Stimulated activated CD8-positive, alpha-beta memory T cell treated with anti-CD3 and anti-CD28 coated beads, Interleukin-7, amount 100 ng/mL, for 24 hours (primary cell): ENCODE data around the gene MRPL36.
"Not testable (repeated sequence)": the region's sequence is repeated elsewhere in the genome, so short reads cannot be mapped to it uniquely, and the experiment has no call there.

ENCODE experiments used
- DNase-seq: peaks from one replicate; pipeline ENCODE4 v3.0.0-alpha.2; 2020; ENCODE audit warnings: low read depth

MRPL36 gene

DNA sequence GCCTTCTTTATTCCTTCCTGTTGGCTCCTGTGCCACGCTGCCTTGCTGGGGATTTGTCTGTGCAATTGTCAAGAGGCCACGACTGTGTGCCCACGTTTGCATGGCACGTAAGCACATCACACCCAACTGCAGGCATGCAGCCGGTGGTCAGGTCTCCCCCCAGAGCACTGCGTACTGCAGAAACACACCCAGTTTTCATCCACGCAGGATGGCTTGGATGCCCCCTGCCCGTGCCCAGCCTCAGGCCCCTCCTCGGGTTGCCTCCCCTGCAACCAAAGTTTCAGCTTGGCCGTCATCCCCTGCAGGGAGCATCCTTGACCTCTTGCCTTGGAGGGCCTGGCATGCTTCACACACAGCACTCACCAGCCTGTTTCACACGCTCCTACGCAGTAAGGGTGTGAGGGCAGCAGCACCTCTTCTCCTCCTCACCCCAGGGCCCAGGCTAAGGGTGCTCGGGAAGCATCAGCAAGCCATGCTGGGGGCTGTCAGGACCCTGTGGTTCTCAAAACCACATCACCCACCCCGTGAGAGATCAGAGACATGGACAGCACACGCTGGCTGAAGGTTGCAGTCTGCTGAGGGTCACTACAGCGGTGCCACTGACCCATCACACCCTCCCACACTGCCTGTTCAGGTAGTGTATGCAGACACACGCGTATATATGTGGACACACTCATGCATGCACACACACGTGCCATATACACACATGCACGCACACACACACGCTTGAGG, 3.1 kb downstream of the MRPL36 start:
- no peak for DNase-seq

- DNase-seq, result no peak
Observed at GRCh38 chr5:1795931-1796330, 3.7 kb downstream of the MRPL36 start.

DNA sequence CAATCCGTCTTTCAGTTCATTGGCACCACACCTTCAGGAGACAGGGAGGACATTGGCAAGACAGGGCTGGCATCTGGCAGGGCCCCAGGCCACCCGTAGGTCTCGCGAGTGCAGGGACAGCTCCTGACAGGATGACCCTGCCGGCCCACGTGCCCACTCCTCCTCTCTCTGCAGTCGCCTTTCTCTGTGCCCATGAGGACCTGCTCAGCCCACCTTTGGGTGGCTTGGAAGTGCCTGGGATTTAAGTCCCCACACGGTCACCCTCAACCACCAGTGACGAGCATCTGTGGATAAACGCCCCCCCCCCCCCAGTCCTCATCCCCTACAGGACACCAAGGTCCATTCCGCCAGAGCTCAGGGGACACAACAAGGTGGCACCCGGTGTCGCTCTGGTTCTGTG, 4.1 kb downstream of the MRPL36 start:
- no peak for DNase-seq

DNA sequence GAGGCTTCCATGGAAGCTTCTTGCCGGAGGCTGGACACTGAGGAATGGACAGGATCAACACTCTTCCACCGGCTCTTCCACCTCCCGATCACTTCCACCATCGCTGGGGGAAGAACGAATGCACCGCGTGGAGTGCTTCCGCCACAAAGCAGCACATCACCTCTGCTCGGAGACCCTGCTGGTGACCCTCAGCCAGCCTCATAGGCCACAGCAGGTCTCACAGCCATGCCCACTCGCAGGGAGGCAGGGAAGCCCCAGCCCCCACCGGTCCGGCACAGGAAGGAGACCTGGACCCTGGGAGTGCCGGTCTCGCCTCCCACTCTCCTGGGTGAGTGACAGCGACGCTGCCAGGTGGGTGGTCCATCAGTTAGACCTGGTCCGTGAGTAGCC, 4.7 kb downstream of the MRPL36 start:
- no peak for DNase-seq

DNA sequence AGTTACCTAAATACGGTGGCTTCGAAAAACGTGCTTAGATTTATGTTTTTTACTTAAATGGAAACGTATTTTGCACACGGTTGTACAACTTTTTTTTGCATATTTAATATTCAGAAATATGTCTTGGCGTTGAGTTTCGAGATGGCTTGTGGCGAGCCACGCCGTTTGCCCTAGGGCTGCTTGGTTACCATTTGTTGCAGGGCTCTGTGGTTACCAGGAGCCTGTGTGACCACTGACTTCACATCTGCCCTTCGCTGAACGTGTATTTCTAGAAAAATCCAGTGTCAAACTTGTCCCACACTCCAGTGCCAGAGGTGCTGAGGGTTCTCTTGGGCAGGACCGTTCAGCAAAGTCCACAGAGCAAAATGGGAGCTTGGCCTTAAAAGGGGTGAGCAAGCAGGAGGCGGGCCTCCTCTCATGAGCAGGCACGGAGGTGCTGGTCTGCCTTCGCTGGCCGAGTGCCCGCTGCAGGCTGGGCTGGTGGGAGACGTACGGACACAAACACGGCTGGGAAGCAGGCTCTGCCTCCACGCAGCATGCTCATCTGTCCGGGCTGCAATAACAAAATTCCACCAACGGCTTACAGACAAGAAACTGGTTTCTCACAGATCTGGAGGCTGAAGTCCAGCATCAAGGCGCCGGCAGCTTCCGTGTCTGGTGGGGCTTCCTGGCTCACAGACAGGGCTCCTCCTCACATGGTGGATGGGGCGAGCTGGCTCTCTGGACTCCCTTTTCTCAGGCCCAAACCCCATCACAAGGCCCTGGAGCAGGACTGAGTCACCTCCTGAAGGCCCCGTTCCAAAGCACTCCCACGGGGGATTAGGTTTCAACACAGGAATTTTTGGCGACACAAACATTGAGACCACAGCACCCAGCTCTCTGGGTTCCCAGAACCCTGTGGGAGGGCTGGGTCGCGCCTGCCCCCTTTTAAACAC, 5.4 kb downstream of the MRPL36 start:
- no peak for DNase-seq

DNA sequence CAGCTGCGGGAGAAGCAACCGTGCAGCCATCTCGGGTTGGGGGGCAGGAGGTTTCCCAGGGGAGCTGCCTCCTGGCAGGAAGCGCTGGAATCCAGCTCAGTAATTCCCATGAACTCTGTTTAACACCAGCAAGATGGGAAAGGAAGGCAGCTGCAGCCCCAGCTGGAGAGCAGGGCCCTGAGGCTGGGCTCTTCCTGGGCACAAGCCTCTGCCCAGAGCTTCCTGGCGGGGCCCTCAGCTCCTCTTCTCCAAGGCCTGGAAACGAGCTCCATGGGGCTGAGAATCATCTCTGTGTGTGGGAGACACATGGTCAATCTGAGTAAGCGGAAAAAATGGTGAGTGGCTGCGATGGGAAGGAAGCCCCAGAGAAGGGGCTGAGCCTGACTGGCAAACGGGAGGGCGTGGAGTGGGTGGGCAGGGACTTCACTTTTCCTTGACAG, 6.3 kb downstream of the MRPL36 start:
- no peak for DNase-seq

DNA sequence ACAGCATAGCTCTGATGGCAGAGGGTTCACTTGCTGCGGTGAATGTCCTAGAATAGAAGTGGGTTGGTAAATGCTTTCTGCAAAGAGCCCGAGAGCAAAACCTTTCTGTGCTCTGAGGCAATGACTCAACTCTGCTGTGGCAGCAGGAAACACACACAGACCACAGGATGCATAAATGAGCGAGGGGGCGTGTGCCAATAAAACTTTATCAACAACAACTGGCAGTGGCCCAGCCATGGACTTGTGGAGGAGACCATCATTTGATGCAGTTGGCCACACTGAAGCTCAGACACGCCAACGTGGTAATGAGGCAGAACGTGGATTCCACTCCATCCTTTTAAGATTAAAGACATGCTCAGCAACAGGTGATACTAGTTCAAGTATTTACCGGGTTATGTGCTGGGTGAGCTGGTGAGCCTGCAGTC, 6.8 kb downstream of the MRPL36 start:
- peak; percentile 47 for DNase-seq

DNA sequence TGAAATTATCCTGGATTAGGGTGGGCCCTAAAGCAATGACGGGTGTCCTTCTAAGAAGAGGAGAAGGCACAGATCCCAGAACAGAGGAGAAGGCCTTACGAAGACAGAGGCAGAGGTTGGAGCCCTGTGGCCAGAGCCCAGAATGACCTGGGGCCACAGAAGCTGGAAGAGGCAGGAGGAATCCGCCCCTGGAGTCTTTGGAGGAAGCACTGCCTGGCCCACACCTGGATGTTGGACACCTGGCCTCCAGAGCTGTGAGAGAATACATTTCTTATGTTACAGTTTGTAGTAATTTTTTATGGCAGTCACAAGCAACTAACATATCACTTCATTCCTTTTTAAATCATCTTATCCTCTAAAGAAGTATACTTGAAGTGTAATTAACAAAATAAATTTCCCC, 8.5 kb downstream of the MRPL36 start:
- DNase-seq, result no peak

GRCh38 chr5:1789834-1790471, 9.7 kb downstream of the MRPL36 start:
- no peak for DNase-seq

DNA sequence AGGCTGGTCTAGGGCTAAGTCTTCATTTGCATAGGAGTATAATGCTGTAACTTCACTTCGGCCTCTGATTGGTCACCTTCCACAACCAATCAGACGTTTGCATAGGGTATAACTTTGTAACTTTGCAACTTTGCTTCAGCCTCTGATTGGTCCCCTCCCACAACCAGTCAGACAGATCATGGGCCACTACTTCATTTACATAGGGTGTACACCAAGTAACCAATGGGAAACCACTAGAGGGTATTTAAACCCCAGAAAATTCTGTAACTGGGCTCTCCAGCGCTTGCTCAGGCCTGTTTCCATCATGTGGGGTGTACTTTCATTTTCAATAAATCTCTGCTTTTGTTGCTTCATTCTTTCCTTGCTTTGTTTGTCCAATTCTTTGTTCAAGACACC, 10.2 kb downstream of the MRPL36 start:
- not testable (repeated sequence) for DNase-seq

DNA sequence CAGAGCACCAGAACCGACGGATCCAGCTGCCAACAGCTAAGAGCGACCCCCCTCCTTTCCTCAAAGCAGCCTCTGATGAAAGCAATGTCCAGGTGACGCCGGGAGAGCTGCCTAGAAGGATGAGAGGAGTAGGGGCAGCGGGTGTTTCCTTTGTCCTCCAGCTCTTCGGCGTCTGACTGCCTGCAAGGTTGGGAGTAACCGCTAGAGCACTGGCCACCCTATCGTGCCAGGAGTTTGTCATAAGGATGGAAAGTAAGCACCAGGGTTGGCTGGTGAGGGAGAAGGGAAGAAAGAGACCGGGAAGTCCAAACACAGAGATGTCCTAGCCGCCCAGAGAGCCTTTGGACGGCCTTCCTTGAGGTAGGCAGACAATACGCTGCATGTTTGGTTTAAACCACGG, 10.8 kb downstream of the MRPL36 start:
- no peak for DNase-seq

GRCh38 chr5:1788200-1788599, 11.4 kb downstream of the MRPL36 start:
- DNase-seq, result no peak

GRCh38 chr5:1787472-1788047, 12.1 kb downstream of the MRPL36 start:
- DNase-seq, result no peak

- DNase-seq, result no peak
Observed at GRCh38 chr5:1786621-1787471, 12.8 kb downstream of the MRPL36 start.

DNA sequence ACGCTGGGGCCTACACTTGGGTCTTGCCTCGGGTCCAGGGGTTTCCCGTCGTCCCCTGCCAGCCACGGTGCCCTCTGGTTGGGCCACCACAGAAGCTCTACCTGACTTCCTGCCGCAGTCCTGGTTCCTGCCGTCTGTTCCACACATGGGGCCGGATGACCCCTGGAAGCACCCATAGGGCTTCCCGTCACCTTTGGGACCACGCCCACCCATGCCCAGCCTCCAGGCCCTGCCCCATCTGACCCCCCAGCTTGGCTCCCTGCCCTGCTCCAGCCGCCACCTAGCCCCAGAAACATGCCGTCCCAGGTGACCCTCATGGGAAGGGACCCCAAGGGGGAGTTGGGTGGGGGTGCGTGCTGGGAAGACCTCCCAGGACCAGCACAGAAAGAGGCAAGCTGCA, 13.7 kb downstream of the MRPL36 start:
- no peak for DNase-seq

DNA sequence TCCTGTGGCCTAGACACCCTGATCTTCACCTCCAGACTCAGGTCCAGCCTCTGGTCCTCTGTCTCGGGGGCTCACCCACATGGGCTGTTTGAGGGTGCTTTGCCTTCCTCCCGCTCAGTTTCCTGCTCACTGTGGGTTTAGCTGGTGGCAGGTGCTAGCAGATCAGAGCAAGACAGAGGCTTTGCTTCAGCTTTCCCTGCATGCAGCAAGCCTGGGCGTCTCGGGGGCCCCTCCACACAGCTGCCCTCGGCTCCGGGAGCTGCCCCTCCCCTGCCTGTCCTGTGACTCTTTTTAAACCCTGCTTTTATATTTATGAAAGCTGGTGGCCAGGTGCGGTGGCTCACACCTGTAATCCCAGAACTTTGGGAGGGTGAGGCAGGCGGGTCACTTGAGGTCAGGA, 14.6 kb downstream of the MRPL36 start:
- DNase-seq, result no peak

DNA sequence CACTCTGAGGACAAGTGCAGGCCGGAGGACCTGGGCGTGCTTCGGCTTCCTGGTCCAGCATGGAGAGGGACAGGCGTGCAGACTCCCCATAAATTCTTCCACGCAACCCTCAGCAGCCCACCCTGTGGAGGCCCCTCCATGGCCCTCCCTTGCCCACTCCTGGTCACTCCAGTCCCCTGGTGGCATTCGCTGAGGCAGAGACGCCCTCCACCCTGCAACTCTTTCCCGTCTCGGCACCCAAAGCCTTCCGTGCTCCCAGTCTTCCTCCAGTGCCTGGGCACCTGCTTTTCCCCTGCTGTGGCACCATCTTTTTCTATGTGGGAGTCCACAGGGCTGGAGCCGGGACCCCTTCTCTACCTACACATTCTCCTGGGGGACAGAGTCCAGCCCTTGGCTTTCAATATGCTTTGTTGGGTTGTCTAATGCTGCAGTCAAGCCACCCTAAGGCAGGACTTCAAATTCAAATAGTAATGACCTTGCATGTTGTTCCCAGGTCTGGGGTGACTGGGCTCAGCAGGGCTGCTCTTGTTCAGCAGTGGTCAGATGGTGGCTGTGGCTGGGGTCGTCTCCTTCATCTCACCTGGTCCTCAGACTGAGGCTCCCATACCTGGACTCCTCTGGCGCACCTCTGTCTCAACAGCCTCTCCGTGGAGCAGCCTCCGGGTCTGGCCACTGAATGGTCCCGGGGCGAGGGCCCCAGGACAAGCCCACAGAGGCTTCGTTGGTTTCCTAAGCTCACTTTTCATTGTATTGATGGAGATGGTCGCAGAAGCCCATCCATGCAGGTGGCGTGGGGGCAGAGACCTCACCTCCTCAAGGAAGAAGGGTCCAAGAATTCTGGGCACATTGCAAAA, 15.2 kb downstream of the MRPL36 start:
- DNase-seq, result no peak

DNA sequence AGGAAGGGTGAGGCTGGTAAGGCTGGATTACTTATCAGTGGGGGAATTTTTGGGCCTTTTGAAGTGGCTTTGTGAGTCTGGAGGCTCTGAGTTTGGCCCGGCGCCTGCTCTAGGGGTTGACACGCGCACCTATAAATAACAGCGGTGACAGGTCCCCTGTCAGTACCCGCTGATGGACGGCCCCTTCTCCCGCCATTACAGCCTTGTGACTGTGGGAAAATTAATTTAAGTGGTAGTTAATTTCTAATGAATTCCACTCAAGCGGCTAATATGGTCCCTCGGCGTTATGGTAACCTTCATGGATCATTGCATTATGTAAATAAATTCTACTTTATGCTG, 16.5 kb downstream of the MRPL36 start:
- no peak for DNase-seq

GRCh38 chr5:1782385-1783215, 17.0 kb downstream of the MRPL36 start:
- no peak for DNase-seq
